Choroid plexus epithelial cell (primary cell): ENCODE measurements around the gene TP63.

Source experiments
- DNase-seq: peaks from one replicate; pipeline ENCODE4 v3.0.0-alpha.2; 2010; ENCODE audit warnings: low read depth
- H3K4me3 ChIP-seq: 2 replicates; pipeline ENCODE4 v1.5.1; 2011; ENCODE audit warnings: low read depth, mild to moderate bottlenecking, control low read depth, low read length, moderate library complexity
- TF ChIP-seq, protein P1 (sequence below): conservative IDR thresholded peaks from 2 replicates; pipeline ENCODE4 v1.5.1; 2011; ENCODE audit warnings: low read depth, mild to moderate bottlenecking, control low read depth, inconsistent platforms, low read length, moderate library complexity

The TP63 gene

DNA sequence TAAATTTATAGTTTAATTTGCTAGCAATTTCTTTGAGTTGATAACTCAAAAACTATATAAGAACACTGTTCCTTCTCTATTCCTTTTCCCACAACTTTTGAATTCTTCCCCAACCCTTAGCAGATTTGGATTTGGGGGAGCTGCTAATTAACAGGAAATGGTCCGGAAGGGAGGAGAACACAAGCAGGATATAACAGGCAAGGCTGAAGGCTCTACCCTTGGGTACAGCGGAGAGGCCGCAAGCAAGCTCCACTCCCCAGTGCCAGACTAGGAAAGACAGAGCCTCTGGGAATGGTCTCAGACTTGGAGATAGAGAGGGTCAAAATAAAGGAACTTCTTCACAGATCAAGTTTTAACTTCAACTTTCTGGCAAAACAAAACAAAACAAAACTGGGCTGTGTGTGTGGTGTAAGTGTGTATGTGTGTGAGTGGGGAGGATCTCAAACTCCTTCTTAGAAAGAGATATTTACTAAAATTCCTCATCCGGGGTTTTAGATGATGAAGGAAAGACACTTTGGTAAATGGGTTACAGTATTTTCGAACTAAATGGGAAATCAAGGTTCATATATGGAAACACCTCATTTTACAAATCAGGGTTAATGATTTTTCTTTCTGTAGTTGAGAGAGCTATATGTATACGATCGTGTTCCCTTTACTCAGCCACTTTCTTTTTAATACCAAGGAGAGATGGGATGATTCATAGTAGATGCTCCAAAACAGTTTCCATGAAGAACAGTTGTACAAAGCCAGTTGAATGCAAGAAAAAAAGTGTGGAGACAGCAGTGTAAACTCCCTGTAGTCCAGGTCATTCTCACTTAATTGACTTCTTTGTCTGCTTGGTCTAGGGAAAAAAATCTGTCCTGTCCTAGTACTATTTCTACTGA, 161.1 kb downstream of the TP63 start:
- DNase-seq, result no peak
- TF ChIP-seq, protein P1, sequence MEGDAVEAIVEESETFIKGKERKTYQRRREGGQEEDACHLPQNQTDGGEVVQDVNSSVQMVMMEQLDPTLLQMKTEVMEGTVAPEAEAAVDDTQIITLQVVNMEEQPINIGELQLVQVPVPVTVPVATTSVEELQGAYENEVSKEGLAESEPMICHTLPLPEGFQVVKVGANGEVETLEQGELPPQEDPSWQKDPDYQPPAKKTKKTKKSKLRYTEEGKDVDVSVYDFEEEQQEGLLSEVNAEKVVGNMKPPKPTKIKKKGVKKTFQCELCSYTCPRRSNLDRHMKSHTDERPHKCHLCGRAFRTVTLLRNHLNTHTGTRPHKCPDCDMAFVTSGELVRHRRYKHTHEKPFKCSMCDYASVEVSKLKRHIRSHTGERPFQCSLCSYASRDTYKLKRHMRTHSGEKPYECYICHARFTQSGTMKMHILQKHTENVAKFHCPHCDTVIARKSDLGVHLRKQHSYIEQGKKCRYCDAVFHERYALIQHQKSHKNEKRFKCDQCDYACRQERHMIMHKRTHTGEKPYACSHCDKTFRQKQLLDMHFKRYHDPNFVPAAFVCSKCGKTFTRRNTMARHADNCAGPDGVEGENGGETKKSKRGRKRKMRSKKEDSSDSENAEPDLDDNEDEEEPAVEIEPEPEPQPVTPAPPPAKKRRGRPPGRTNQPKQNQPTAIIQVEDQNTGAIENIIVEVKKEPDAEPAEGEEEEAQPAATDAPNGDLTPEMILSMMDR, result no peak
- no peak overlapping the region for H3K4me3 ChIP-seq

DNA sequence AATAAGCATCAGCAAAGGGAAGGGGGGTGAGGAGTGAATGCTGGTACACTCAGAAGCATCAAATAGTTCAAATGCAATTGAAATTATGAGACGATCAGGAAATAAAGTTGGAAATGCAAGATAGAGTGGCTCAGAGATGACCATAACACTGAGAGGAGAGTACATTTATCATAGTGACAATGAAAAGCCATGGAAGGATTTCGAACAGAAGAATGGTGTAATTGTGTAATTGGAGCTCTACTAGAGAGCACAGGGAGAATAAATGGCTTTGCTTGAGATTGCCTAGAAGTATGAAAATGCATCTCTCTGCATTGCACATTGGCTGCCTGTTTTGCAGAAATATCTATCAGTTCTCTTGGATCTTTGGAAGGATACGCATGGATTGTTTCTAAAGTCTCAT, 163.3 kb downstream of the TP63 start:
- DNase-seq, result no peak
- TF ChIP-seq, protein P1, result no peak
- H3K4me3 ChIP-seq, result no peak overlapping the region

DNA sequence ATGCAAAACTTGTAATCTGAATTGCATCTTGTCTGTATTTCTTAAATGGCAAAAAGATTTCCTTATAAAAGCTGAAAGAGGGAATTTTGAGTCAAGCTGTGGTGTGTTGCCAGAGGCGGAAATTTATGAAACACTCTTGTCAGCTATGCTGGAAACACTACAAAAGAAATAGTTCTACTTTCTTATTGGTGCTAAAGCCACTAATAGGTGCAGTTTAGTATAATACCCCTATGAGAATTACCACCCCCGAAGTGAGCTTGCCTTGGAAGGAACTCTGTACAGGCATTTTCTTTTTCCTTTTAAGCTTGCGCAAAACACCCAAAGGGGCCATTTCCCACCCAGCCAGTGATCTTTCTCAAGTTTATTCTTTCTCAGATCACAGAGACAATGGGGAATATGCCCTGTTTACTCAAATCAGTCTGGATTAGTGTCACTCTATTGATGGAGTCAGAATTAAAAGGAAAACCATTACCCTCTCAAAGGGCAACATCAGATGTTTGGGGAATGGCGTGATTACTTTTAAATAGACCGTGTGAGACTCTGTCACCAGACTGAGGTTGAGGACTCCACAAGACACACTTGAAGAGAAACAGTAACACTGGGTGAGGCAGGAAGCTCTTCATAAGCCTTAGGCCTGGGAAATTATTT, 166.0 kb downstream of the TP63 start:
- TF ChIP-seq, protein P1, result no peak
- H3K4me3 ChIP-seq, result no peak overlapping the region
- no peak for DNase-seq

DNA sequence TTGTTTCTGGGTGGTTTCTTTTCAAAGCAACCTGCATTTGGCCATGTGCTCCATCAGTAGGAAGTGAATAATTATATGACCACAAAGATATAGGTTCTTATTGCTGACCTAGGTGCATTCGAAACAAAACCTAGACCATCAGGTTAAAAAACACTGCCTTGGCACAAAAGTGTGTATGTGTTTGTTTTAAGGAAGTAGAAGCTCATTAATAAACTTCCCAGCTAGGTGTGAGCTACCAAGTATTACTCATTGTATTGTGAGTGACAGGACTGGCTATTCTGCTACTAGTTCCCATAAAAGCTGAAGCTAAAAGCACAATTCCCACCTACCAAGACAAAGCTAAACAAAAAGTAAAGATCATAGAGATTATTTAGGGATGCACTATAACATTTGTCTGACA, 168.2 kb downstream of the TP63 start:
- DNase-seq, result no peak
- no peak overlapping the region for H3K4me3 ChIP-seq
- TF ChIP-seq, protein P1, result no peak

DNA sequence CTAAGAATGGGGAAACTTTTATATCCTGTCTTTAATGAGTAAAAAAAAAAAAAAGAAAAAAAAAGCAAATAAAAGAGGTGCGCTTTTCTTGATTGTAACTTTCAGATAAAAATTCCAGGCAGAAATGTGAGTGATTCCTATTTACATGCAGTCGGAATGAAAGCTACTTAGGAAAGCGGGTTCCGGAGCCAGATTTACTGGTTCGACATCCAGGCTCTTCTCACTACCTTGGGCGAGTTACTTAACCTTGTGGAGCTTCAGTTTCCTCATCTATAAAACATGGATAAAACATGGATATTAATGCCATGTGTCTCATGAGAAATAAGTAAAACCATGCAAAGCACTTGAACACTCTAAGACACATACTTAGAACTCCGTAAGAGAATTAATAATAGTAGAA, 169.2 kb downstream of the TP63 start:
- TF ChIP-seq, protein P1, result no peak
- DNase-seq, result no peak
- no peak overlapping the region for H3K4me3 ChIP-seq

DNA sequence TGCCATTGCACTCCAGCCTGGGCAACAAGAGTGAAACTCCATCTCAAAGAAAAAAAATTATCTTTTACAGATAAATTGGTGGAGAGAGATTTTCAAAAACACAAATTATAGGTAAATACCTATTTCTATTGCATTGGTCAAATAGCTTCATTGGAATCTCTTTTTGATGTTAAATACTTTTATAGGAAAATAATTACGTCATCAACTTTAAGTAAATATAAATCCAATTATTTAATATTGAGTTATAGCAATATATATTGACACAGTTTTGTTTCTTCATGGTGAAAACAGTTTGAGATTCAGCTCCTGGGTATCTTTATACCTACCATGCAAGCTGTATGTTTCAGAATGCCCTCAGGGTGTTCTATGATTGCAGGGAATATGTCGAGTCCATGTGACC, 172.1 kb downstream of the TP63 start:
- TF ChIP-seq, protein P1, result no peak
- no peak for DNase-seq
- no peak overlapping the region for H3K4me3 ChIP-seq
